Osteocyte (in vitro differentiated cells): Measurements from ENCODE around the gene RGS2. TPM values are rescaled to one million over a fixed set of nuclear protein-coding genes. Genes with fewer than 3 reads are reported as not detected.

Experiments used
- DNase-seq: peaks from one replicate; pipeline ENCODE4 v3.0.0; 2021; ENCODE audit warnings: mixed read lengths; ENCODE audit not compliant: unreplicated experiment; ENCODE audit errors: extremely low spot score
- H3K27ac Mint-ChIP-seq: one replicate; pipeline ENCODE4 v1.8.0; 2021; ENCODE audit warnings: mild to moderate bottlenecking, mixed read lengths; ENCODE audit not compliant: unreplicated experiment
- H3K27me3 Mint-ChIP-seq: one replicate; pipeline ENCODE4 v1.8.0; 2021; ENCODE audit warnings: mixed read lengths; ENCODE audit not compliant: unreplicated experiment
- H3K36me3 Mint-ChIP-seq: one replicate; pipeline ENCODE4 v1.8.0; 2021; ENCODE audit warnings: mixed read lengths; ENCODE audit not compliant: unreplicated experiment
- H3K4me1 Mint-ChIP-seq: one replicate; pipeline ENCODE4 v1.8.0; 2021; ENCODE audit warnings: mixed read lengths; ENCODE audit not compliant: unreplicated experiment
- H3K4me3 Mint-ChIP-seq: one replicate; pipeline ENCODE4 v1.8.0; 2021; ENCODE audit warnings: mild to moderate bottlenecking, moderate library complexity, mixed read lengths; ENCODE audit not compliant: unreplicated experiment
- H3K9me3 Mint-ChIP-seq: one replicate; pipeline ENCODE4 v1.8.0; 2021; ENCODE audit warnings: mixed read lengths; ENCODE audit not compliant: unreplicated experiment
- total RNA-seq: library from RNA; stranded (reverse); gene quantifications from 2 replicates; pipeline ENCODE4 v1.2.1, GENCODE V29; 2021
- TF ChIP-seq, protein P1 (sequence below): fragments of 200-600 bp; sonication (generic); IDR thresholded peaks from 2 replicates; pipeline ENCODE4 v1.5.0; 2021; ENCODE audit warnings: antibody characterized with exemption, mild to moderate bottlenecking, moderate library complexity

Gene RGS2
- total RNA-seq, 1 donor from 2014 or later: 7.6 TPM

DNA sequence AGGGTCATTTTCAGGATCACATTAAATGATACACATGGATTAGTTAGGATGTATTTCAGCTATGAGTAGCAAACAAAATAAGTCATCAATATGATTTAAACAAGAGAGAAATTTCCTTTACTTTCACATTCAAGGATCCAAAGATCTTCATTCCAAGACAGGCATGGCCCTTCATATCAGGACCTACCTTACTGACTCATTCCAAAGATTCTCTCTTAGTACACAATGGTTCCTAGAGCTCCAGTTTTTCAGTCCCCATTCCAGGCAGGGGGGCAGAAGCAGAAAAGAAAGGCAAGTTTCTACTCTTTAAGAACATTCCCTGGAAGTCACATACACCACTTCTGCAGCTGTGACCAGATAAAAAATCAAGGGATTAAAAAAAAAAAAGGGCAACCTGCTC lies 23.7 kb downstream of the RGS2 start:
- Mint-ChIP-seq H3K4me1 (peaks cover 12% of the 10 kb centered on the region), H3K36me3 (no peaks in the 10 kb centered on the region), H3K27me3 (no peaks in the 10 kb centered on the region), H3K9me3 (no peaks in the 10 kb centered on the region), H3K27ac (no peak overlapping the region), H3K4me3 (no peak overlapping the region)
- TF ChIP-seq, protein P1, sequence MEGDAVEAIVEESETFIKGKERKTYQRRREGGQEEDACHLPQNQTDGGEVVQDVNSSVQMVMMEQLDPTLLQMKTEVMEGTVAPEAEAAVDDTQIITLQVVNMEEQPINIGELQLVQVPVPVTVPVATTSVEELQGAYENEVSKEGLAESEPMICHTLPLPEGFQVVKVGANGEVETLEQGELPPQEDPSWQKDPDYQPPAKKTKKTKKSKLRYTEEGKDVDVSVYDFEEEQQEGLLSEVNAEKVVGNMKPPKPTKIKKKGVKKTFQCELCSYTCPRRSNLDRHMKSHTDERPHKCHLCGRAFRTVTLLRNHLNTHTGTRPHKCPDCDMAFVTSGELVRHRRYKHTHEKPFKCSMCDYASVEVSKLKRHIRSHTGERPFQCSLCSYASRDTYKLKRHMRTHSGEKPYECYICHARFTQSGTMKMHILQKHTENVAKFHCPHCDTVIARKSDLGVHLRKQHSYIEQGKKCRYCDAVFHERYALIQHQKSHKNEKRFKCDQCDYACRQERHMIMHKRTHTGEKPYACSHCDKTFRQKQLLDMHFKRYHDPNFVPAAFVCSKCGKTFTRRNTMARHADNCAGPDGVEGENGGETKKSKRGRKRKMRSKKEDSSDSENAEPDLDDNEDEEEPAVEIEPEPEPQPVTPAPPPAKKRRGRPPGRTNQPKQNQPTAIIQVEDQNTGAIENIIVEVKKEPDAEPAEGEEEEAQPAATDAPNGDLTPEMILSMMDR: no peak
- DNase-seq: no peak

DNA sequence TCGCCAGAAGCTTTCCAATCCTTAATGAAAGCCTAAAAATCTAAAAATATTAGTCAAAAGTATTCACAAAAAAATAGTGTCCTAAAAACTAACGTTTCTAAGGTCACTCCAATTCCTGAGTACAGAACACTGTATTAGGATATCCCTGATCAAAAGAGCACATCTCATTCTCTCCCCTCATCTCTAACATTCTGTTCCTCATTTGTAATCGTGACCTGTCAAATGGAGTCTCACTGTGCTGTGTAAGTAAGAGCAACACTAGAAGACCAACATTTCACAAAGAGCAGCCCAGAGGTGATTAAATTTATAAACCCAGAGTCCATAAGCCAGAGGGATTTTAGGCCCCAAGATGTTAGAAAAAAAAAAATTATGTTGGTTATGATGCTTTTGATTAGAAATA lies 26.3 kb downstream of the RGS2 start:
- TF ChIP-seq, protein P1: no peak
- H3K27ac Mint-ChIP-seq: peak overlapping the region; percentile 35
- H3K36me3 Mint-ChIP-seq: no peaks in the 10 kb centered on the region

DNA sequence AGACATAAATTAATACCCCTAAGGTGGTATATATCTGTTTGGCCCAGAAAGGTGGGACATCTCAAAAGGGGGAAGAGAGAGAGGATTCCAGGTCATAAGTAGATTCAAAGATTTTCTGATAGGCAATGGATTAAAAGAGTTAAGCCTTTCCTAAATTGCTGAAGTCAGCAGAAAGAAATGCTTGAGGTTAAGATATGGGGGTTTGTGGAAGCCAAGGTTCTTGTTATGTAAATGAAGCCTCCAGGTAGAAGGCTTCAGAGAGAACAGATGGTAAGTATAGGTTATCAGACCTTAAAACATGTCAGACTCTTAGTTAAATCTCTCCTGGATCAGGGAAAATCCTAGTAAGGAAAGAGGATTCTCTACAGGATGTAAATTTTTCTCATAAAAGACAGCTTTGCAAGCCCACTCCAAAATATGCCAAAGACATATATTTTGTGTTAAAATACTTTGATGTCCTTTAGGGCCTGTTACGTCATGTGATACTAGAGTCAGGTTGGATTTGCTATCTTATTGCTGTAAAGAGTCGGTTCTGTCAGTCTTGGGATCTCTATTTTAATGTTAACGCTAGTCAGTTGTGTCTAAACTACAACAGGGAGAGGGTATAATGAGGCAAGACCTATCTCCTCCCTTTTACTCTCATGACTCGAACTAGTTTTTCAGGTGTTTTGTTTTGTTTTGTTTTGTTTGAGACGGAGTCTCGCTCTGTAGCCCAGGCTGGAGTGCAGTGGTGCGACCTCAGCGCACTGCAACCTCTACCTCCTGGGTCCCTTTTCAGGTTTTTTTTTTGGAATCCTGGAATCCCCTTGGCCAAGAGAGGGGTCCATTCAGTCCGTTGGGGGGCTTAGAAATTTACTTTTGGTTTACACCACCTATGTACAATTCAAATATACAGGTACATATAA lies 30.6 kb downstream of the RGS2 start:
- TF ChIP-seq, protein P1: no peak
- H3K27ac Mint-ChIP-seq: no peak overlapping the region
- peaks cover 3% of the 10 kb centered on the region for H3K9me3 Mint-ChIP-seq
- no peak overlapping the region for H3K4me3 Mint-ChIP-seq
- peaks cover 8% of the 10 kb centered on the region for H3K4me1 Mint-ChIP-seq
- H3K27me3 Mint-ChIP-seq: peaks cover 4% of the 10 kb centered on the region
- H3K36me3 Mint-ChIP-seq: no peaks in the 10 kb centered on the region
- DNase-seq: no peak

More for the DNA sequence above, 26.3 kb downstream of the RGS2 start:
- H3K4me1 Mint-ChIP-seq: peaks cover 12% of the 10 kb centered on the region
- no peak for DNase-seq
- peaks cover 3% of the 10 kb centered on the region for H3K9me3 Mint-ChIP-seq
- no peaks in the 10 kb centered on the region for H3K27me3 Mint-ChIP-seq
- no peak overlapping the region for H3K4me3 Mint-ChIP-seq

DNA sequence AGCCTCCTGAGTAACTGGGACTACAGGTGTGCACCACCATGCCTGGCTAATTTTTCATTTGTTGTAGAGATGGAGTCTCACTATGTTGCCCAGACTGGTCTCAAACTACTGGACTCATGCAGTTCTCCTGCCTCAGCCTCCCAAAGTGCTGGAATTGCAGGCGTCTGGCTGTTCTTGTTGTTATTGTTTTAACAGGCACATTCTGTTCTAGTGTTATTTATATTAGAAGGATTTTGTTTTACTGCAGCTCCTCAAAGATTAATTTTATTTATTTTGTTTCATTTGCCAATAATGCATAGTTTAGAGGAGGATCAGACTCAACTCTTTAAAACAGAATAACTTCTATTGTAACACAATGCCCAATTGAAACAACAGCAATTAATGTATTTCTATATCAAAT lies 35.5 kb downstream of the RGS2 start:
- DNase-seq: no peak
- Mint-ChIP-seq H3K4me1 (no peaks in the 10 kb centered on the region), H3K4me3 (no peak overlapping the region), H3K36me3 (no peaks in the 10 kb centered on the region), H3K9me3 (no peaks in the 10 kb centered on the region), H3K27me3 (peaks cover 4% of the 10 kb centered on the region), H3K27ac (no peak overlapping the region)
- TF ChIP-seq, protein P1: no peak

DNA sequence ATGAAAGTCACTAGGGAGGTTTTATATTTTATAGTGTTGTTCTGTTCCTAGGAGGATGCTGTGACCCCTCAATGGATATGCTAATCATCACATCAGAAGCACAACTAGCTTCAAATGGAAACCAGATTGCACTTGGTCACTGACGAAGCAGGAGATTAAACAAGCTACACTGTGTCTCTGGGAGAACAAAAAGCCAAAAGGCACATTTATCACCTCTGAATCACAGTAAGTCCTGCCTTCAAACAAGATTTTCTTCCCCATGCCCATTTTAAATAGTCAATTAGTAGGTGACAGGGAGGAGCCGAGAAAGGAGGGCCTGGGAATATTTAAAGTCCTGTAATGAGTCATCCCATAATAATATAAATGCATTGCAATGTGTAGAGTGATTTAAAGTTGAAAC lies 38.1 kb downstream of the RGS2 start:
- peaks cover 2% of the 10 kb centered on the region for H3K4me1 Mint-ChIP-seq
- no peak for DNase-seq
- no peaks in the 10 kb centered on the region for H3K36me3 Mint-ChIP-seq
- H3K9me3 Mint-ChIP-seq: no peaks in the 10 kb centered on the region
- no peak overlapping the region for H3K27ac Mint-ChIP-seq
- H3K27me3 Mint-ChIP-seq: peaks cover 4% of the 10 kb centered on the region
- no peak overlapping the region for H3K4me3 Mint-ChIP-seq
- TF ChIP-seq, protein P1: no peak
